ENCODE data around the gene C12orf76. TPM values are rescaled to one million over a fixed set of nuclear protein-coding genes. Genes with fewer than 3 reads are reported as not detected.

Gene C12orf76, protein sequence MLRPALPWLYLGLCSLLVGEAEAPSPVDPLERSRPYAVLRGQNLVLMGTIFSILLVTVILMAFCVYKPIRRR
- total RNA-seq = 10 to 100 TPM in 1 of 3 donors, 1 to 10 TPM in 2; 8.5 to 12.5 (median 8.8) TPM
- long read RNA-seq, donor 1, transcript C12orf76-203 (2 exons, 1,755 nt) = major isoform, 9 of 16 reads
- long read RNA-seq, donor 1, partial matches to known transcripts = 3 of 16 reads
- long read RNA-seq, donor 1, other reads (novel, unspliced or antisense) = 3 of 16 reads
- long read RNA-seq, donor 2, partial matches to known transcripts = 8 of 13 reads
- long read RNA-seq, donor 2, other reads (novel, unspliced or antisense) = 1 of 13 reads

DNA sequence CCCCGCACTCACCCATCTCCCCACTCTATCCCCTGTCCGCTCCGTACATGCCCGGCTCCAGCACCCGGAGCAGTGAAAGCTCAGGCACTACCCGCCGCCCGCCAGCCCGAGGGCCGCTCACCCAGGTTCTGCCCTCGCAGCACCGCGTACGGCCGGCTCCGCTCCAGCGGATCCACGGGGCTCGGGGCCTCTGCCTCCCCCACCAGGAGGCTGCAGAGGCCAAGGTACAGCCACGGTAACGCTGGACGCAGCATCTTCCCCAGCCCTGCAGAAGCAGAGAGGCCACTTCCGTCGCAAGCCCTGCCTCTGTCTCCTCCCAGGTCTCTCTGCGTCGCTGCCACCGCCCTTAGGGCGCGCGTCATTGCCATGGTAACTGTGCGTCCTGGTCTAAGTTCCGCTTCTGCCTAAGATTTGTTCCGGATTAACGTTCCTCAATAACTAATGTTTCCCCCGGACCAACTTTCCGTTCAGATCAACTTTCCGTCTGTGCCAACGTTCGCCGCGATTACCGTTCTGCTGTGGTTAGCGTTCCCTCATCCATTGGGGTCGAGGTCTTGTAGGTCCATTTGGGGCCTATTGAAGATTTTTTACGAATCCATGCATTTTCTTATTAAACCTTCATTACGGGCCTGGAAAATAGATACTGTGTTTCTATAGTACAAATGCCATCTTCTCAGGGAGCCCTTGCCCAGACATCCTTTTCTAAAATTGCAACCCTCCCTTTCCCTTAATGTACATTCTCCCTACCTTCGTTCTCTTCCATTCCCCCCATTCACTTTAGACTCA, at the start of gene C12orf76:
TSS of gene C12orf76 (minus strand) at position 281 of the 786 bp plus-strand sequence. CDS start at position 254, 27 bp downstream.
- intact Hi-C loops (cut with DNase I, micrococcal nuclease) = no loop called here
- peak; percentile 100 for ATAC-seq
- Histone ChIP-seq H3K4me3 (peak within 1 kb of the TSS; percentile 67), H3K36me3 (ENCODE audit: low read depth) (no peaks in the 10 kb centered on the region), H3K9me3 (no peaks in the 10 kb centered on the region), H3K4me1 (ENCODE audit: low read depth) (peaks cover 16% of the 10 kb centered on the region)
- peak; percentile 94 to 97 (median 95) for DNase-seq
- TF ChIP-seq, protein P1, sequence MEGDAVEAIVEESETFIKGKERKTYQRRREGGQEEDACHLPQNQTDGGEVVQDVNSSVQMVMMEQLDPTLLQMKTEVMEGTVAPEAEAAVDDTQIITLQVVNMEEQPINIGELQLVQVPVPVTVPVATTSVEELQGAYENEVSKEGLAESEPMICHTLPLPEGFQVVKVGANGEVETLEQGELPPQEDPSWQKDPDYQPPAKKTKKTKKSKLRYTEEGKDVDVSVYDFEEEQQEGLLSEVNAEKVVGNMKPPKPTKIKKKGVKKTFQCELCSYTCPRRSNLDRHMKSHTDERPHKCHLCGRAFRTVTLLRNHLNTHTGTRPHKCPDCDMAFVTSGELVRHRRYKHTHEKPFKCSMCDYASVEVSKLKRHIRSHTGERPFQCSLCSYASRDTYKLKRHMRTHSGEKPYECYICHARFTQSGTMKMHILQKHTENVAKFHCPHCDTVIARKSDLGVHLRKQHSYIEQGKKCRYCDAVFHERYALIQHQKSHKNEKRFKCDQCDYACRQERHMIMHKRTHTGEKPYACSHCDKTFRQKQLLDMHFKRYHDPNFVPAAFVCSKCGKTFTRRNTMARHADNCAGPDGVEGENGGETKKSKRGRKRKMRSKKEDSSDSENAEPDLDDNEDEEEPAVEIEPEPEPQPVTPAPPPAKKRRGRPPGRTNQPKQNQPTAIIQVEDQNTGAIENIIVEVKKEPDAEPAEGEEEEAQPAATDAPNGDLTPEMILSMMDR (IDR thresholded peaks at IDR 0.05) = no peak

DNA sequence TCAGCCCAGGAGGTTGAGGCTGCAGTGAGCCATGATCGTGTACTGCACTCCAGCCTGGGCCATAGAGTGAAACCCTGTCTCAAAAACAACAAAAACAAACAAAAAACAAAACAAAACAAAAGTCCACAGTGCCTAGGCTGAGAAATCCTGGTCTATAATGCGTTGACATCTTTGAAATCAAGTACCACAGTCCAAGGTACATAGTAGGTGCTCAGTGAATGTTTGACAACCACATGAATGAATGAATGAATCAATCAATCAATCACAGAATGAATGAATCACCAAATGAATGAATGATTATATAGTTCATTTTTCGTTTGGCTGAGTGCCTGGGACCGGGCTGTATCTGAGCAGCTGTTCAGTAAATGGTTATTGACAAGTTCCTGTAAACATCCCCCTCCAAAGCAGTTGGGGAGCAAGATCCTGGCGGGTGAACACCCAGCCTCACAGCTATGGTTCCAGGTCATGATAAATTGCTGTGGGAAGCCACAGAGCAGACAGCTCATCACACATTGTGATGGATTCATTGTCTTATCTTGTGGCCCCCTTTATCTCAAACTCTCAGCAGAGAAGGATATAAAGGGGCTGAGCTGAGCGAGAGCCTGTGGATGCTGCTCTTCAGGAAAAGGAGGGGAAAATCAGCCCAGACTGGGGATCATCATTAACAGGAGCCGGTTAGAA, 45.4 kb upstream of the C12orf76 start:
- intact Hi-C loops (cut with DNase I, micrococcal nuclease) = loop anchor here in 1 of 2 donors (10.0 kb wide), 1 partner anchor 341 kb away; no protein-coding TSS in a partner anchor
- ATAC-seq = no peak

DNA sequence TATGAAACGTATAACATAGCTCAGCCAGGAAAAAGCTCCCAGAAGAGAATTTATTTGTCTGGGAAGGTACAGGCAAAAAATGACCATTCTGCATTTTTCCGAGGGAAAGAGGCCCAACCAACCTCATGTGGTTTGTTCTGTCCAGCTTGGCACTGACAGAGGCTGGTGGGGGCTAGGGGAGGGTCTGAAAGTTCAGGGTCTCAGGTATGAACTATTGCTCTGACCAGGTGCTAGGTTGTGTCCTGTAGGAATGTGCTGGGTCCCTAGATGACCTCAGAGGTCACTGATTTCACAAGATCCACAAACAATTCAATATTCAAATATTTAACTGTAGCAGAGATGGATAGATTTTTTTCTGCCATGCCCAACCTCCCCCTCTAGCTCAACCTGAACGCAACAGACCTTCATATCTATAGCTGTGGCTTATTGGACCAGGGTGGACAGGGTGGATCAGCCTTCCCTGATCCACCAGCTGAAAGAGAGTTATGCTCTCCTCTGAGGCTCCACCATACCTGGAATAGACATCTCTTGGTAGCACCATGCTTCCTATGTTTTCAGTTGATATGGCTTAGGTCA, 42.9 kb upstream of the C12orf76 start:
- DNase-seq = no peak

More for the DNA sequence above, 45.4 kb upstream of the C12orf76 start:
- Histone ChIP-seq H3K36me3 (ENCODE audit: low read depth) (no peaks in the 10 kb centered on the region), H3K9me3 (no peaks in the 10 kb centered on the region), H3K4me1 (ENCODE audit: low read depth) (no peaks in the 10 kb centered on the region), H3K4me3 (no peak overlapping the region)
- TF ChIP-seq, protein P1 (IDR thresholded peaks at IDR 0.05) = no peak
- DNase-seq = no peak

DNA sequence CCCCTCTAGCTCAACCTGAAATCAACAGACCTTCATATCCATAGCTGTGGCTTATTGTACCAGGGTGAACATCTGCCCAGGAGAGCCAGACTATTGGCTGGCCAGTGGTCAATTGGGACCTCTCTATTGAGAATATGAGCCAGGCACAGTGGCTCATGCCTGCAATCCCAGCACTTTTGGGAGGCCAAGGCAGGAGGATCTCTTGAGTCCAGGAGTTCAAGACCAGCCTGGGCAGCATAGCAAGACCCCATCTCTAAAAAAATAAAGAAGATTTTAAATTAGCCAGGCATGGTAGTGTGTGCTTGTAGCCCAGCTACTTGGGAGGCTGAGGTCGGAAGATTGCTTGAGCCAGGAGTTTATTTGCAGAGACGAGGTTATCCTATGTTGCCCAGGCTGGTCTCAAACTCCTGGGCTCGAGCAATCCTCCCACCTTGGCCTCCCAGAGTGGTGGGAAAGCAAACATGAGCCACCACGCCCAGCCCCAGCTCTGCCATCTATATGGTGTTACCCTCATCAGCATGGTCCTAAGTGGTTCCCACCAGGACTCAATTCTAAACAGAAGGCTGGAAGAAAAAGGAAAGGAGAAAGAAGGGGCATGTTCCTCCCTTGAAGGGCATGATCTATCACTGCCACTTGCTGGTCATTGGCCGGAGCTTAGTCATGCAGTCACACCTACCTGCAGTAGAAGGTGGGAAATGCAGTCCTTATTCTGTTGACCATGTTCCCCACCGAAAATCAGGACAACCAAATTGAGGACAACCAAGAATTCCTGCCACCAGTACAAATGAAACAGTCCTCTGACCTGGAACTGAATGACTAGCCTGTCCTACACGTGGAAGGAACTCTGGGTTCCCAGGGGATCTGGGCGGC, 42.2 kb upstream of the C12orf76 start:
- DNase-seq = no peak
- H3K36me3 ChIP-seq (ENCODE audit: low read depth) = no peaks in the 10 kb centered on the region
- H3K9me3 ChIP-seq = no peaks in the 10 kb centered on the region
- ATAC-seq = no peak
- no peak overlapping the region for H3K4me3 ChIP-seq
- H3K4me1 ChIP-seq (ENCODE audit: low read depth) = no peaks in the 10 kb centered on the region
- intact Hi-C loops (cut with DNase I, micrococcal nuclease) = loop anchor here in 1 of 2 donors (10.0 kb wide), 1 partner anchor 344 kb away; no protein-coding TSS in a partner anchor
- TF ChIP-seq, protein P1 (IDR thresholded peaks at IDR 0.05) = no peak

More for the DNA sequence above, 42.9 kb upstream of the C12orf76 start:
- no peak overlapping the region for H3K4me3 ChIP-seq
- H3K36me3 ChIP-seq (ENCODE audit: low read depth) = no peaks in the 10 kb centered on the region
- intact Hi-C loops (cut with DNase I, micrococcal nuclease) = loop anchor here in 1 of 2 donors (10.0 kb wide), 1 partner anchor 344 kb away; no protein-coding TSS in a partner anchor
- no peaks in the 10 kb centered on the region for H3K4me1 ChIP-seq (ENCODE audit: low read depth)
- no peak for ATAC-seq
- TF ChIP-seq, protein P1 (IDR thresholded peaks at IDR 0.05) = no peak
- H3K9me3 ChIP-seq = no peaks in the 10 kb centered on the region

Measured in mucosa of descending colon (tissue), 3 donors.